ENCODE data around the gene ATL1. TPM values are rescaled to one million over a fixed set of nuclear protein-coding genes. Genes with fewer than 3 reads are reported as not detected.
A peak's percentile ranks its signal among the peaks of the same experiment; 100 is the strongest.

ATL1 gene
- total and polyA plus RNA-seq, 2 of the 4 experiments (the other 2 are of a cell fraction), result 6.0 to 12.2 TPM

DNA sequence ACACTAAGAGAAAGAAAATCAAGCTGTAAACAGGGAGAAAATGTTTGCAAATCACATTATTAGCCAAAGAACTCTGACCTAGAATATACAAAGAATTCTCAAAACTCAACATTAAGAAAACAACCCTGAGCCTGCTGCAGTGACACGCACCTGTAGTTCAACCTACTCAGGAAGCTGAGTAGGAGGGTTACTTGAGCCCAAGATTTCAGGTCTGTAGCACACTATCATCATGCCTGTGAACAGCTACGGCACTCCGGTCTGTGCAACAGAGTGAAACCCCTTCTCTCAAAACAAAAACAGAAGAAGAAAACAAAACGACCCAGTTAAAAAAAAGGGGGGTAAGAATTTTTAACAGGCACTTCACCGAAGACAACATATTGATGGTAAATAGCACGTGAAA lies 87.3 kb downstream of the ATL1 start:
- Histone ChIP-seq H3K36me3 (ENCODE audit: control insufficient read depth, insufficient read depth, low read length) (peaks cover 15% of the 10 kb centered on the region), H4K5ac (ENCODE audit: low read depth, low read length) (no peak overlapping the region), H3K23ac (ENCODE audit: low read depth, low read length) (no peak overlapping the region; the same call in 1 of the 2 replicates), H3K9me3 (ENCODE audit: control insufficient read depth, insufficient read depth, low read length) (no peaks in the 10 kb centered on the region), H2BK5ac (ENCODE audit: low read depth, low read length, poor library complexity, severe bottlenecking) (peak overlapping the region; percentile 37), H4K91ac (ENCODE audit: insufficient read depth, low read depth, low read length) (no peak overlapping the region), H2AK5ac (ENCODE audit: low read depth, low read length) (peak overlapping the region; percentile 90), H4K20me1 (ENCODE audit: insufficient read depth, low read length) (peaks cover 10% of the 10 kb centered on the region; the same call in 1 of the 2 replicates), H3K14ac (replicated peaks; ENCODE audit: low read depth, low read length) (peak overlapping the region; percentile 73; the same call in 1 of the 2 replicates), H2BK15ac (ENCODE audit: low read depth, low read length) (no peak overlapping the region; the same call in 2 of the 3 replicates), H3K4ac (ENCODE audit: low read depth, low read length) (peak overlapping the region; percentile 60), H3K4me1 (ENCODE audit: control insufficient read depth, insufficient read depth, low read length) (peaks cover 13% of the 10 kb centered on the region), H2BK120ac (ENCODE audit: low read depth, low read length) (peak overlapping the region; percentile 83), H3K4me3 (ENCODE audit: insufficient read depth, low read depth, low read length) (no peak overlapping the region), H3K9me1 (ENCODE audit: insufficient read depth, low read length) (peaks cover 11% of the 10 kb centered on the region), H3K18ac (ENCODE audit: low read depth, low read length) (peak overlapping the region; percentile 63), H3K27ac (ENCODE audit: insufficient read depth, low read length) (peak overlapping the region; percentile 76; the same call in 1 of the 2 replicates), H3K27me3 (ENCODE audit: control insufficient read depth, insufficient read depth, low read length) (no peaks in the 10 kb centered on the region), H3K79me1 (ENCODE audit: low read depth in 1 of 2, low read length in 2 of 2) (peaks cover 26 to 62% of the 10 kb centered on the region in 2 experiments), H3K4me2 (ENCODE audit: low read depth, low read length) (peak overlapping the region; percentile 15), H2AK9ac (replicated peaks; ENCODE audit: low read depth, low read length, poor library complexity) (no peak overlapping the region), H3K56ac (ENCODE audit: extremely low read depth, insufficient read depth, low read length) (peak overlapping the region; percentile 19; the same call in 1 of the 2 replicates), H2BK20ac (ENCODE audit: low read depth, low read length) (peak overlapping the region; percentile 64; the same call in 1 of the 2 replicates), H2AFZ (replicated peaks; ENCODE audit: low read length, poor library complexity) (no peak overlapping the region), H3K9ac (ENCODE audit: low read depth, low read length) (no peak overlapping the region), H4K8ac (ENCODE audit: low read depth in 2 of 2, low read length in 2 of 2) (peak overlapping the region in 1 of 2 experiments; percentile 38; a peak in 1 of 4 replicates)
- CTCF ChIA-PET, result interaction anchor here (0.7 kb wide), 1 partner anchor 213 kb away, joined by 4 read pairs; no protein-coding TSS in a partner anchor
- intact Hi-C loops (cut with micrococcal nuclease) (no loop called here), in situ Hi-C loops (cut with MboI; ENCODE audit: low sequenced_read_pairs) (no loop called here), dilution Hi-C loops (cut with HindIII; ENCODE audit: low sequenced_read_pairs, unreplicated experiment) (no loop called here)
- POLR2A ChIA-PET (ENCODE audit: unreplicated experiment), result no interaction called here
- no peak for TF ChIP-seq NFE2L2 (IDR thresholded peaks at IDR 0.05; ENCODE audit: low read depth, low read length)
- no peak for TF ChIP-seq CEBPB (IDR thresholded peaks at IDR 0.05; ENCODE audit: low read depth, low read length)
- no peak for TF ChIP-seq BHLHE40 (IDR thresholded peaks at IDR 0.05; ENCODE audit: low read depth, low read length)
- TF ChIP-seq CHD1 (IDR thresholded peaks at IDR 0.05; ENCODE audit: low read depth, low read length), result no peak
- no peak for TF ChIP-seq CTCF (conservative IDR thresholded peaks at IDR 0.05; ENCODE audit: low read depth, low read length)
- no peak for TF ChIP-seq RAD21 (IDR thresholded peaks at IDR 0.05; ENCODE audit: low read length)
- TF ChIP-seq MXI1 (IDR thresholded peaks at IDR 0.05; ENCODE audit: borderline replicate concordance, low read depth, low read length), result no peak
- TF ChIP-seq RCOR1 (IDR thresholded peaks at IDR 0.05; ENCODE audit: insufficient replicate concordance, low read length), result no peak
- no peak for TF ChIP-seq FOS (IDR thresholded peaks at IDR 0.05; ENCODE audit: low read depth, low read length)
- WGBS, 2 experiments (ENCODE audit: extremely low coverage in 2 of 2, insufficient read length in 1 of 2), result no CpG with 5 or more reads among the region's 6 CpGs
- DNase-seq (no peak), ATAC-seq (ENCODE audit: low read depth) (no peak)
- no TSS peak for BruUV-seq (replicated peaks)

All from IMR-90 (cell line).